Esophagus squamous epithelium (tissue), 4 donors: ENCODE results near the gene LAGE3.
A peak's percentile ranks its signal among the peaks of the same experiment; 100 is the strongest.

ENCODE experiments used
- CTCF ChIP-seq, 6 experiments: fragments of 450-650 bp in 4 of 6; fragments of 200-600 bp in 2 of 6; sonication (generic) in 2 of 6; IDR thresholded peaks; one replicate each; pipeline ENCODE4 v1.5.1; 2016 to 2019; ENCODE audit warnings: antibody characterized with exemption in 6 of 6, mild to moderate bottlenecking in 4 of 6, moderate library complexity in 4 of 6
- POLR2A ChIP-seq, 4 donors: fragments of 450-650 bp; IDR thresholded peaks; one replicate each; pipeline ENCODE4 v1.6.1; 2017; ENCODE audit warnings: antibody characterized with exemption in 4 of 4, mild to moderate bottlenecking in 4 of 4, moderate library complexity in 3 of 4

GRCh38 chrX:154436983-154437752 lies 41.9 kb downstream of the LAGE3 start, which contains the start of gene GDI1:
- TF ChIP-seq CTCF (IDR thresholded peaks at IDR 0.05) (no peak), POLR2A (IDR thresholded peaks at IDR 0.05) (peak in 2 of 4 donors; percentile 35 to 70)
